COLO668 (cell line): ENCODE measurements around the gene KBTBD7.
"Not testable (repeated sequence)": the region's sequence is repeated elsewhere in the genome, so short reads cannot be mapped to it uniquely, and the experiment has no call there.

ENCODE experiments used
- DNase-seq: peaks from one replicate; lab custom pipeline; 2025; ENCODE audit not compliant: unreplicated experiment; lab: John Stamatoyannopoulos, UW

KBTBD7 gene

GRCh38 chr13:41199526-41199925 is 5.2 kb upstream of the KBTBD7 start:
- no peak for DNase-seq

- no peak for DNase-seq
These were observed 4.7 kb upstream of the KBTBD7 start for GRCh38 chr13:41199079-41199478.

DNA sequence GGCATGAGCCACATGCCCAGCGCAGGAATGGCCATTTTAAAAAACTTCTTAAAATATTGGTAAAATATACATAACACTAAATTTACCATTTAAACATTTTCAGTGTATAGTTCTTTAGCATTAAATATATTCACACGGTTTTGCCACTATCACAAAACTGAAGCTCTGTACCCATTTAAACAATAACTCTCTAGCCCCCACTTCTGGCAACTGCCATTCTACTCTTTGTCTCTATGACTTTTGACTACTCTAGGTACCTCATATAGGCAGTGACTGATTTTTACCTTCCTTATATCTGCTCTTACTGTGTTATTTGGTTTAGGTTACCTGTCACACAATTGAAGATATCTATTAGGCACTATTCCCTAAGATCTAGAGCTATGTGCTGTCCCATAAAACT is 2.3 kb upstream of the KBTBD7 start:
- no peak for DNase-seq

GRCh38 chr13:41196011-41196410 is 1.6 kb upstream of the KBTBD7 start:
- no peak for DNase-seq

GRCh38 chr13:41193469-41193868 is 900 bp downstream of the KBTBD7 start:
- DNase-seq, result no peak

- no peak for DNase-seq
These were observed 5.8 kb downstream of the KBTBD7 start for GRCh38 chr13:41188584-41188983.

- no peak for DNase-seq
These were observed 7.9 kb downstream of the KBTBD7 start for GRCh38 chr13:41186481-41186880.

- DNase-seq, result no peak
These were observed 12.1 kb downstream of the KBTBD7 start for GRCh38 chr13:41182231-41182630.

GRCh38 chr13:41179593-41180250 is 14.6 kb downstream of the KBTBD7 start:
- DNase-seq, result no peak

- DNase-seq, result no peak
These were observed 16.3 kb downstream of the KBTBD7 start for GRCh38 chr13:41178040-41178439.

GRCh38 chr13:41177616-41178015 is 16.8 kb downstream of the KBTBD7 start:
- DNase-seq, result no peak

DNA sequence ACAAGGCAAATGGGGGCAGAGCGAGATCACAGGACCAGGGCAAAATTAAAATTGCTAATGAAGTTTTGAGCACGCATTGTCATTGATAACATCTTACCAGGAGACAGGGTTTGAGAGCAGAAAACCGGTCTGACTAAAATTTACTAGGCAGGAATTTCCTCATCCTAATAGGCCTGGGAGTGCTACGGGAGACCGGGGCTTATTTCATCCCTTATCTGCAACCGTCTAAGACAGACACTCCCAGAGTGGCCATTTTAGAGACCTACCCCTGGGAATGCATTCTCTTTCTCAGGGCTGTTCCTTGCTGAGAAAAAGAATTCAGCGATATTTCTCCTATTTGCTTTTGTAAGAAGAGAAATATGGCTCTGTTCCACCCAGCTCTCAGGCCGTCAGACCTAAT is 18.8 kb downstream of the KBTBD7 start:
- DNase-seq, result not testable (repeated sequence)

DNA sequence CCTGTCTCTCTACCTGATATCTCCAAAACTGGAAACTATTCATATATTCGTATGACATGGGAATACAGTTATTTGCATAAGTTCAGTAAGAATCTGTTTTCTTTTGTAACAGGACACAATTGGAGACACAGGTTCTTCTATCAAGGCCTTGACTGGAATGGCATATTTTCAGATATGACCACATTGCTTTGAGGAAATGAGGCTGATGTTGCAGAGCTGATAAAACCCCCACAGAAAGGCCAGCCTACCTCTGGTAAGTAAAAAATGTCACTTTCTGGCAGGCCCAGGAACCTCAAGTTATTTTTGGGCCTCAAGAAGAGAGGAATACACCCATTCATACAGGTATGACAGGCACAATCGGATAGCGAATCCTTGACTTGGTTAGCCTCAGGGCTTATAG is 32.2 kb downstream of the KBTBD7 start:
- no peak for DNase-seq

DNA sequence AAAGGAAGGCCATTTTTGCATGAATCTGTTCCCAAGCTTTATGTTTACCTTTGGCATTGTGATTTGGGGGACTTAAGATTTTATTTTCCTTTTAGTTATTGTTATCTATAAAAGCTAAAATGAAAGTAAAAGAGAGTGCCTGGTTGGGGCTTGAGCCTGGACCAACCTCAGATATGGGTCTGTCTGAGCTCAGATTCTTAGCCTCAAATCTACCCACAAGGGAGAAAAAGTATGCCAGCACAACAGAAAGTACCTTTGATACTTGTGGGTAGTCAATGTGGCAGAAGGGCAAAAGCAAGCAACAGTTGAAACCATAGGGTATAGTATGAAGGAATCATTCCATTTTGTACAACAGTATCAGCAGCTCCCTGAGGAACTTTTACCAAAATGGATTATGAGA is 35.2 kb downstream of the KBTBD7 start:
- no peak for DNase-seq

DNA sequence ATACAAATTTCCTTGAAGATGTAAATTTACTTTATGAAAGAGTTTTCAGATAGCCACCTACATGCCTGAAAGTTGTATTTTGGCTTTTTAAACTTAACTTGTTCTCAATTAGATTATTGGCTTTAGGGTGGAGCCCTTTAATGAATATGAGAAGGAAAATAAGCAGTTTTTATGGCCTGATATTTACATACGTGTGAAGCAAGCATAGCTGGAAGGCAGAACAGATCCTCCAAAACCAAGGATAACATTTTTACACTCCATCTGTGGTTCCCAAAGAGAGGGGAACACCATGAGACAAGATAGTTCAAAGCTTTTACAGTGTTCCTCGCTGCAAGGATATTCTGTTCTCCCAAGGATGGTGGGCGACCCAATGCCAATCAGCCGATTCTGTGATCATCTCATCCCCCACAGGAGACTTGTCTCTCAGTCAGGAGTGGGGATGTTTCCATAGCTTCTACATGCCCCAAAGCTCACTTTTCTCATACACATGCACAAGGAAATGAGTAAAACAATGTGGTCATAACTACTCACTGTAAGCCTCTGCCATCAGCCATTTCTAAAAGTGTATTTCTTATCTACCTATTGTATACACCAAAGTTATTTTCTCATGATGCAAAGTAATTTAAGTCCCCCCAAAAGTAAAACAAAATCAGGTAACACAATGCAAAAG is 37.2 kb downstream of the KBTBD7 start:
- no peak for DNase-seq

DNA sequence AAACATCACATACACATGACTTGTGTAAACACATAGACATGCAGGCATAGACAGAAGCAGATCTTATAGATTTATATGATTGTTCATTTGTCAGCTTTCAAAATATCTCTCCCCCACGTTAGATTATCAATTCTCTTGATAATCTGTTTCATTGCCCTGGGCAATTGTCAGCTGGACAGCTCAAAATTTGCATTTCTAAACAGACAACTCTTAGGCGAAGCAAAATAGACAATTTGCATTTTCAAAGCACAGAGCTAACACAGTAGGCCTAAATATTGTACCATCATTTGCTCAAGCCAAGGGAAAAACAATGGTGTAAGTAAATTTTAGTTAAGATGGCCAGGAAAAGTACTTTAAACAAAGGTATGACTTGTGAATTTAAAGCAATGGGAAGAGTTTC is 37.7 kb downstream of the KBTBD7 start:
- no peak for DNase-seq

DNA sequence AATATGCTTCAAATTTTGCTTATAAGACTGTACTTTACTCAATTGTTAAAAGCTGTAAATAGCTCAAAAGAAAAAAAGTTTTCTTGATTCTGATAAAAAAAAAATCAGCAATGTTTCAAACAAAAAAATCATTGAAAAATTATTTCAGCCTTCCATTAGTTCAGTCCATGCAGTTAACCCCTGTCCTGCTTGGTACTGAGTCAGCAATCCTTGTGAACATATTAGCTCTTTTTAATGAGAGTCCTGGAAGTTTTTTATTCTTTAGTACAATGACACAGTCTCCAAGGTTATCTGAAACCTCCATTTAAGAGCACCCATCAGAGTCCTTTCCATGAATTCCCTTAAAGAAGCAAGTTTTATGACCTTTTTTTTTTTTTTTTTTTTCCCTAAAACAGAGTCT is 40.3 kb downstream of the KBTBD7 start:
- no peak for DNase-seq

GRCh38 chr13:41152005-41152404 is 42.4 kb downstream of the KBTBD7 start:
- DNase-seq, result no peak

DNA sequence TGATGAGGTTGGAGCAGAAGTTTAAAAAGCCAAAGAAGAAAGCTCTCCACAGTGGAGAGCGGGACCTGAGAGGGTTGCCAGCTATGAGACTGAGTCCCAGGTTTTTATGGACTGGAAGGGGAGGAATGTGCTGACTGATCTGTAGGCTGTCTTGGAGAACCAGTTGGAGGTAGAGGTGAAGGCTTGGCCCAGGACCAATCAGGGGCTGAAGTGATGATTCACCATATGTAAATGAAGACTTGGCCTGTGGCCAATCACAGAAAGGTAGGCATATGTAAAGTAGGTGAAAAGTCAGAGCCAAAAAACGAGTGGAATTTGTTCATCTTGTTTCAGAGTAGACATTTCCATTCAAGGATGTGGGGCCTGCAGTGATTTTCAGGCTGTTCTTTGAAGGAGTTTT is 44.3 kb downstream of the KBTBD7 start:
- no peak for DNase-seq

- DNase-seq, result no peak
These were observed 45.7 kb downstream of the KBTBD7 start for GRCh38 chr13:41148419-41149283.

DNA sequence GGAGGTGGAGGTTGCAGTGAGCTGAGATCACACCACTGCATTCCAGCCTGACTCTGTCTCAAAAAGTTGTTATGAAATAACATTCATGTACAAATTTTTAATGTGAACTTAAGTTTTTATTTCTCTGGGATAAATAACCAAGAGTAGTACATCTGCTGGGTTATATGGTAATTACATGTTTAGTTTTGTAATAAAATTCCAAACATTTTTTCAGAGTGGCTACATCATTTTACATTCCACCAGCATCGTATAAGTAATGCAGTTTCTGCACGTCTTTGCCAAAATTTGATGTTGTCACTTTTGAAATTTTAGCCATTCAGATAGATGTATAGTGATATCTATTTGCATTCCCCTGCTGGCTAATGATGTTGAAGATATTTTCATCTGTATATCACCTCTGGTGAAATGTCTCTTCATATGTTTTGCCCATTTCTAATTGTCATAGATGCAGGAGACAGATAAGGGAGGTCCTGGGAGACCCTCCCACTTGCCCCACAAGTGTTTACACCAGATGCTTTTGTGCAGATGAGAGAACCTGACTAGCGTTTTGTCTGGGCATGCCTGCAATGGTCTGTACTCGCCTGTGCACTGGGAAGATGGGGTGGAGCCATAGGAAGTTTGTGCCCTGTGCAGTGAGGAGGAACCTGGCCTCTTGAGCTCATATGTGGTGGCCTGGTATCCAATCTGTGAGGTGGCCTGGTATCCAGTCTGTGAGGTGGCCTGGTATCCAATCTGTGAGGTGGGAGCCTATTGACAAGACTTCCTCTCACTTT is 49.0 kb downstream of the KBTBD7 start:
- DNase-seq, result no peak
